ENCODE data around the gene AGRN.

The AGRN gene

DNA sequence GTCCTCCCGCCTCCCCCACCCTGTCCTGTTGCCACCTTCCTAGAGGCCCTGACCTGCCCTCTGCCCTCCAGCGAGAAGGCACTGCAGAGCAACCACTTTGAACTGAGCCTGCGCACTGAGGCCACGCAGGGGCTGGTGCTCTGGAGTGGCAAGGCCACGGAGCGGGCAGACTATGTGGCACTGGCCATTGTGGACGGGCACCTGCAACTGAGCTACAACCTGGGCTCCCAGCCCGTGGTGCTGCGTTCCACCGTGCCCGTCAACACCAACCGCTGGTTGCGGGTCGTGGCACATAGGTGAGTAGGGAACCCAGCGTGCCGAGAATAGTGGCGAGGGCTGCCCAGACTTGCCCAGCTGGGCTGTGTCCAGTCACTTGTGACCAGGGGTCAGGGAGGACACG lies 33.8 kb downstream of the AGRN start:
- H3K36me3 ChIP-seq (replicated peaks; ENCODE audit: insufficient read depth, low read length), result no peaks in the 10 kb centered on the region
- no peak overlapping the region for H3K27ac ChIP-seq (ENCODE audit: low read length)
- H3K79me2 ChIP-seq (ENCODE audit: low read length), result no peaks in the 10 kb centered on the region
- no peaks in the 10 kb centered on the region for H3K4me1 ChIP-seq (ENCODE audit: low read length)
- H2AFZ ChIP-seq (ENCODE audit: low read length), result no peak overlapping the region
- H3K9me2 ChIP-seq (replicated peaks; ENCODE audit: insufficient read depth, low read length), result no peaks in the 10 kb centered on the region
- TF ChIP-seq EZH2phosphoT487 (IDR thresholded peaks at IDR 0.05; ENCODE audit: low read length) (no peak), EZH2 (optimal IDR thresholded peaks at IDR 0.05; ENCODE audit: low read depth, low read length) (no peak), CTCF (IDR thresholded peaks at IDR 0.05; ENCODE audit: low read length) (no peak)
- H3K4me3 ChIP-seq (ENCODE audit: low read length), result no peak overlapping the region
- no peak overlapping the region for H3K9ac ChIP-seq (ENCODE audit: low read length)
- H4K20me1 ChIP-seq (ENCODE audit: insufficient read depth, low read length), result no peaks in the 10 kb centered on the region
- no peak for DNase-seq
- H3K27me3 ChIP-seq (replicated peaks; ENCODE audit: insufficient read depth, low read length), result peaks cover 76% of the 10 kb centered on the region
- no peaks in the 10 kb centered on the region for H3K9me3 ChIP-seq (replicated peaks; ENCODE audit: insufficient read depth, low read length)
- no peak overlapping the region for H3K4me2 ChIP-seq (ENCODE audit: low read depth, low read length)
- H3F3A ChIP-seq (ENCODE audit: insufficient read depth, low read length), result no peaks in the 10 kb centered on the region

- H4K20me1 ChIP-seq (ENCODE audit: insufficient read depth, low read length), result no peaks in the 10 kb centered on the region
- no peak for DNase-seq
- no peaks in the 10 kb centered on the region for H3K36me3 ChIP-seq (replicated peaks; ENCODE audit: insufficient read depth, low read length)
- no peak overlapping the region for H2AFZ ChIP-seq (ENCODE audit: low read length)
- no peaks in the 10 kb centered on the region for H3K4me1 ChIP-seq (ENCODE audit: low read length)
- TF ChIP-seq EZH2phosphoT487 (IDR thresholded peaks at IDR 0.05; ENCODE audit: low read length) (no peak), CTCF (IDR thresholded peaks at IDR 0.05; ENCODE audit: low read length) (no peak), EZH2 (optimal IDR thresholded peaks at IDR 0.05; ENCODE audit: low read depth, low read length) (no peak)
- no peaks in the 10 kb centered on the region for H3K9me2 ChIP-seq (replicated peaks; ENCODE audit: insufficient read depth, low read length)
- H3K9me3 ChIP-seq (replicated peaks; ENCODE audit: insufficient read depth, low read length), result no peaks in the 10 kb centered on the region
- H3F3A ChIP-seq (ENCODE audit: insufficient read depth, low read length), result no peaks in the 10 kb centered on the region
- no peak overlapping the region for H3K27ac ChIP-seq (ENCODE audit: low read length)
- H3K27me3 ChIP-seq (replicated peaks; ENCODE audit: insufficient read depth, low read length), result peaks cover 81% of the 10 kb centered on the region
- no peak overlapping the region for H3K9ac ChIP-seq (ENCODE audit: low read length)
- no peak overlapping the region for H3K4me3 ChIP-seq (ENCODE audit: low read length)
- no peak overlapping the region for H3K4me2 ChIP-seq (ENCODE audit: low read depth, low read length)
- H3K79me2 ChIP-seq (ENCODE audit: low read length), result no peaks in the 10 kb centered on the region
Measured at GRCh38 chr1:1054099-1054700, 34.3 kb downstream of the AGRN start.

- peaks cover 85% of the 10 kb centered on the region for H3K27me3 ChIP-seq (replicated peaks; ENCODE audit: insufficient read depth, low read length)
- TF ChIP-seq EZH2 (optimal IDR thresholded peaks at IDR 0.05; ENCODE audit: low read depth, low read length), result no peak
- TF ChIP-seq EZH2phosphoT487 (IDR thresholded peaks at IDR 0.05; ENCODE audit: low read length), result no peak
- TF ChIP-seq CTCF (IDR thresholded peaks at IDR 0.05; ENCODE audit: low read length), result no peak
- no peak for DNase-seq
- no peak overlapping the region for H3K4me3 ChIP-seq (ENCODE audit: low read length)
- H3K4me1 ChIP-seq (ENCODE audit: low read length), result no peaks in the 10 kb centered on the region
- no peaks in the 10 kb centered on the region for H3K36me3 ChIP-seq (replicated peaks; ENCODE audit: insufficient read depth, low read length)
- H3K79me2 ChIP-seq (ENCODE audit: low read length), result no peaks in the 10 kb centered on the region
- H3K4me2 ChIP-seq (ENCODE audit: low read depth, low read length), result no peak overlapping the region
- no peak overlapping the region for H3K27ac ChIP-seq (ENCODE audit: low read length)
- no peaks in the 10 kb centered on the region for H3F3A ChIP-seq (ENCODE audit: insufficient read depth, low read length)
- H3K9me2 ChIP-seq (replicated peaks; ENCODE audit: insufficient read depth, low read length), result no peaks in the 10 kb centered on the region
- no peak overlapping the region for H3K9ac ChIP-seq (ENCODE audit: low read length)
- no peaks in the 10 kb centered on the region for H3K9me3 ChIP-seq (replicated peaks; ENCODE audit: insufficient read depth, low read length)
- H4K20me1 ChIP-seq (ENCODE audit: insufficient read depth, low read length), result no peaks in the 10 kb centered on the region
- H2AFZ ChIP-seq (ENCODE audit: low read length), result no peak overlapping the region
Measured at GRCh38 chr1:1054971-1055370, 35.1 kb downstream of the AGRN start.

All from MM.1S (cell line).